H9 (cell line): ENCODE results near the gene NT5C1B. TPM values are rescaled to one million over a fixed set of nuclear protein-coding genes. Genes with fewer than 3 reads are reported as not detected.

Experiments
- DNase-seq: peaks from one replicate; pipeline ENCODE4 v3.0.0-alpha.2; 2017
- H2AFZ ChIP-seq: one replicate; pipeline ENCODE4 v1.6.1; 2013; ENCODE audit warnings: mild to moderate bottlenecking, low read length, control low read depth, moderate library complexity
- H2AK5ac ChIP-seq: 2 replicates; pipeline ENCODE4 v1.6.1; 2013; ENCODE audit warnings: low read length, control low read depth, mixed read lengths; ENCODE audit not compliant: insufficient read length
- H2BK120ac ChIP-seq: one replicate; pipeline ENCODE4 v1.6.1; 2013; ENCODE audit warnings: low read depth, mild to moderate bottlenecking, low read length, control low read depth, inconsistent platforms; ENCODE audit not compliant: poor library complexity, severe bottlenecking
- H2BK12ac ChIP-seq: 2 replicates; pipeline ENCODE4 v1.6.1; 2013; ENCODE audit warnings: low read length, control low read depth, mixed read lengths, low read depth; ENCODE audit not compliant: insufficient read length
- H2BK15ac ChIP-seq: 2 replicates; pipeline ENCODE4 v1.6.1; 2013; ENCODE audit warnings: low read depth, low read length, control low read depth
- H2BK20ac ChIP-seq: one replicate; pipeline ENCODE4 v1.6.1; 2013; ENCODE audit warnings: low read depth, mild to moderate bottlenecking, low read length, control low read depth, inconsistent platforms; ENCODE audit not compliant: poor library complexity, severe bottlenecking
- H2BK5ac ChIP-seq: 2 replicates; pipeline ENCODE4 v1.6.1; 2013; ENCODE audit warnings: low read length, control low read depth, mixed read lengths; ENCODE audit not compliant: insufficient read length
- H3K14ac ChIP-seq: 2 replicates; pipeline ENCODE4 v1.6.1; 2013; ENCODE audit warnings: low read length, control low read depth; ENCODE audit not compliant: insufficient read depth
- H3K18ac ChIP-seq: 2 replicates; pipeline ENCODE4 v1.6.1; 2013; ENCODE audit warnings: low read depth, mild to moderate bottlenecking, mixed read lengths, low read length, control low read depth; ENCODE audit not compliant: insufficient read length
- H3K23ac ChIP-seq: 2 replicates; pipeline ENCODE4 v1.6.1; 2013; ENCODE audit warnings: low read length, control low read depth, mixed read lengths, low read depth; ENCODE audit not compliant: insufficient read length
- H3K23me2 ChIP-seq: 2 replicates; pipeline ENCODE4 v1.6.1; 2013; ENCODE audit warnings: low read depth, mild to moderate bottlenecking, mixed read lengths, low read length, control low read depth; ENCODE audit not compliant: insufficient read length, poor library complexity, severe bottlenecking
- H3K27ac ChIP-seq: 2 replicates; pipeline ENCODE4 v1.5.1; 2013; ENCODE audit warnings: low read length, control low read depth, mixed read lengths, low read depth; ENCODE audit not compliant: insufficient read length
- H3K27me3 ChIP-seq: 2 replicates; pipeline ENCODE4 v1.6.1; 2013; ENCODE audit warnings: low read length, control low read depth, inconsistent platforms; ENCODE audit not compliant: insufficient read depth
- H3K4ac ChIP-seq: 2 replicates; pipeline ENCODE4 v1.6.1; 2013; ENCODE audit warnings: low read depth, mild to moderate bottlenecking, control low read depth, inconsistent platforms, low read length, moderate library complexity
- H3K4me1 ChIP-seq: 2 replicates; pipeline ENCODE4 v1.6.1; 2013; ENCODE audit warnings: low read length, control low read depth, inconsistent platforms; ENCODE audit not compliant: insufficient read depth
- H3K4me2 ChIP-seq: 2 replicates; pipeline ENCODE4 v1.6.1; 2013; ENCODE audit warnings: low read length, control low read depth, mixed read lengths; ENCODE audit not compliant: insufficient read length, insufficient read depth
- H3K56ac ChIP-seq: 2 replicates; pipeline ENCODE4 v1.6.1; 2013; ENCODE audit warnings: low read depth, mild to moderate bottlenecking, mixed read lengths, low read length, control low read depth; ENCODE audit not compliant: insufficient read length
- H3K79me1 ChIP-seq: 2 replicates; pipeline ENCODE4 v1.6.1; 2013; ENCODE audit warnings: low read depth, mild to moderate bottlenecking, moderate library complexity, low read length, control low read depth, inconsistent platforms; ENCODE audit not compliant: insufficient read depth, poor library complexity, severe bottlenecking
- H3K79me2 ChIP-seq: 2 replicates; pipeline ENCODE4 v1.6.1; 2013; ENCODE audit warnings: low read length, control low read depth, inconsistent platforms; ENCODE audit not compliant: insufficient read depth
- H3K9ac ChIP-seq: 2 replicates; pipeline ENCODE4 v1.6.1; 2013; ENCODE audit warnings: low read length, control low read depth, mixed read lengths; ENCODE audit not compliant: insufficient read length; ENCODE audit errors: extremely low read depth
- H3K9me3 ChIP-seq: one replicate; pipeline ENCODE4 v1.6.1; 2013; ENCODE audit warnings: low read depth, low read length, inconsistent platforms; ENCODE audit not compliant: control insufficient read depth
- H3T11ph ChIP-seq: one replicate; pipeline ENCODE4 v1.6.1; 2013; ENCODE audit warnings: mild to moderate bottlenecking, low read length, control low read depth, inconsistent platforms
- H4K20me1 ChIP-seq: one replicate; pipeline ENCODE4 v1.6.1; 2013; ENCODE audit not compliant: control insufficient read depth, insufficient read length, insufficient read depth
- H4K5ac ChIP-seq: 2 replicates; pipeline ENCODE4 v1.6.1; 2013; ENCODE audit warnings: low read depth, mild to moderate bottlenecking, mixed read lengths, low read length, control low read depth; ENCODE audit not compliant: insufficient read length
- H4K8ac ChIP-seq: replicated peaks from 2 replicates; pipeline ENCODE4 v1.6.1; 2013; ENCODE audit warnings: low read length, control low read depth, mixed read lengths, low read depth; ENCODE audit not compliant: insufficient read length
- H4K91ac ChIP-seq: 2 replicates; pipeline ENCODE4 v1.6.1; 2013; ENCODE audit warnings: low read depth, mild to moderate bottlenecking, moderate library complexity, mixed read lengths, low read length, control low read depth; ENCODE audit not compliant: insufficient read length
- H3K27ac Mint-ChIP-seq, 3 experiments: 2 replicates in 2 of 3; 3 replicates in 1 of 3; pipeline ENCODE4 v1.8.0; 2020 to 2021; ENCODE audit warnings: mixed read lengths in 3 of 3, mild to moderate bottlenecking in 1 of 3, moderate library complexity in 1 of 3
- H3K27me3 Mint-ChIP-seq: 2 replicates; pipeline ENCODE4 v1.8.0; 2021; ENCODE audit warnings: low read depth, mild to moderate bottlenecking, moderate library complexity, mixed read lengths
- H3K36me3 Mint-ChIP-seq, 3 experiments: 2 replicates in 2 of 3; 3 replicates in 1 of 3; pipeline ENCODE4 v1.8.0; 2020 to 2021; ENCODE audit warnings: low read depth in 3 of 3, mixed read lengths in 3 of 3; ENCODE audit not compliant: insufficient read depth in 1 of 3
- H3K4me1 Mint-ChIP-seq, 2 experiments: 2 replicates each; pipeline ENCODE4 v1.8.0; 2020; ENCODE audit warnings: mixed read lengths in 2 of 2
- H3K4me3 Mint-ChIP-seq, 2 experiments: 2 replicates in 1 of 2; 3 replicates in 1 of 2; pipeline ENCODE4 v1.8.0; 2020 to 2021; ENCODE audit warnings: mild to moderate bottlenecking in 2 of 2, mixed read lengths in 2 of 2, moderate library complexity in 1 of 2
- H3K9me3 Mint-ChIP-seq, 2 experiments: 2 replicates in 1 of 2; 3 replicates in 1 of 2; pipeline ENCODE4 v1.8.0; 2020; ENCODE audit warnings: mild to moderate bottlenecking in 2 of 2, mixed read lengths in 2 of 2, moderate library complexity in 1 of 2
- WGBS: extraction: QIAGEN DNeasy Blood & Tissue Kit; methylation state at CpG from one replicate; pipeline ENCODE4 v1.1.7; 2013; ENCODE audit warnings: missing lambda C conversion rate, low lambda C conversion rate, mixed read lengths; ENCODE audit not compliant: insufficient read length; ENCODE audit errors: extremely low coverage; 5-methylcytosine and 5-hydroxymethylcytosine counted together
- total RNA-seq: library from RNA; stranded (reverse); gene quantifications from 2 replicates; pipeline ENCODE4 v1.2.1, GENCODE V29; 2021
- TF ChIP-seq, protein P1 (sequence below): fragments of 200-600 bp; sonication (generic); conservative IDR thresholded peaks from 3 replicates; pipeline ENCODE4 v1.8.0; 2021; ENCODE audit warnings: antibody characterized with exemption, mild to moderate bottlenecking

NT5C1B gene
- total RNA-seq, 1 experiment from 2014 or later: not detected

DNA sequence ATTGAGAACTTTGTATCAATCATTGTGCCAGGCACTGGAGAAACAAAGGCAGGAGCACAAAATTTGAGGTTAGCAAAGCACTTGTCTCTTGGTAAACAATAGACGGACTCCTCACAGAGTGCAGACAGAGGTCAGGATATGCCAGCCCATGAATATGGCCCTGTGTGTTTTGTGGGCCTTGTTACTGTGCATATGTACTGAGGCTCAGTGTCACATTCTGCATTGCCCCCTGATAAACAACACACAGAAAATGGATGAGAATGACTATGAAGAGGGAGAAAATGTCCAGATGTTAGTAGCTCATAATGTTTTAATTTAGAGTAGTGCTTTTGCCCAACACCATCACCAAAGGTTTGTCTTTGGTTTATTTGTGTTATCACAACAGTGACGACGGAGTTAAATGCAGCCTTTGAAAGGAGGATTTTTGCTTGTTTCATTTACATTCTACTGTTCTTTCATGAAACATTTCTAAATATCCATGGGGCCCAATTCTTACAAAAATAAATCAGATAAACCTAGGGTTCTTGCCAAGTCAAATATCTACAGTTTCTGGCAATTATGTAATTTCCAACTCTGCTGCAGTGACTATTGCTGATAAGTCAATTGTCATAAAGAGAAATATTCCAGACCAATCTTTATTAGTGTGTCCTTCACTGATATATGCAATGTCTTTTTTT lies 14.6 kb upstream of the NT5C1B start:
- Histone ChIP-seq H3K9ac (no peak overlapping the region), H3K79me2 (no peaks in the 10 kb centered on the region), H2AFZ (no peak overlapping the region), H4K91ac (no peak overlapping the region), H3T11ph (no peak overlapping the region), H2BK12ac (no peak overlapping the region), H3K27ac (no peak overlapping the region), H3K23me2 (no peaks in the 10 kb centered on the region), H3K4me1 (0 out of 2 replicates have a peak, but pooled peaks cover 2% of the 10 kb centered on the region), H3K79me1 (no peaks in the 10 kb centered on the region), H2AK5ac (no peak overlapping the region), H3K9me3 (no peaks in the 10 kb centered on the region), H4K20me1 (no peaks in the 10 kb centered on the region), H2BK15ac (no peak overlapping the region), H3K4me2 (no peak overlapping the region), H4K8ac (no peak overlapping the region), H3K18ac (no peak overlapping the region), H2BK20ac (no peak overlapping the region), H3K14ac (no peak overlapping the region), H3K23ac (no peak overlapping the region), H3K4ac (no peak overlapping the region), H4K5ac (no peak overlapping the region), H3K56ac (no peak overlapping the region), H2BK120ac (no peak overlapping the region), H2BK5ac (no peak overlapping the region), H3K27me3 (no peaks in the 10 kb centered on the region)
- no peaks in the 10 kb centered on the region for H3K36me3 Mint-ChIP-seq
- WGBS: no CpG with 5 or more reads among the region's 3 CpGs
- H3K4me3 Mint-ChIP-seq: no peak overlapping the region
- no peak overlapping the region; a peak in 1 of 7 replicates for H3K27ac Mint-ChIP-seq
- H3K9me3 Mint-ChIP-seq: no peaks in the 10 kb centered on the region; a peak in 1 of 5 replicates
- TF ChIP-seq, protein P1, sequence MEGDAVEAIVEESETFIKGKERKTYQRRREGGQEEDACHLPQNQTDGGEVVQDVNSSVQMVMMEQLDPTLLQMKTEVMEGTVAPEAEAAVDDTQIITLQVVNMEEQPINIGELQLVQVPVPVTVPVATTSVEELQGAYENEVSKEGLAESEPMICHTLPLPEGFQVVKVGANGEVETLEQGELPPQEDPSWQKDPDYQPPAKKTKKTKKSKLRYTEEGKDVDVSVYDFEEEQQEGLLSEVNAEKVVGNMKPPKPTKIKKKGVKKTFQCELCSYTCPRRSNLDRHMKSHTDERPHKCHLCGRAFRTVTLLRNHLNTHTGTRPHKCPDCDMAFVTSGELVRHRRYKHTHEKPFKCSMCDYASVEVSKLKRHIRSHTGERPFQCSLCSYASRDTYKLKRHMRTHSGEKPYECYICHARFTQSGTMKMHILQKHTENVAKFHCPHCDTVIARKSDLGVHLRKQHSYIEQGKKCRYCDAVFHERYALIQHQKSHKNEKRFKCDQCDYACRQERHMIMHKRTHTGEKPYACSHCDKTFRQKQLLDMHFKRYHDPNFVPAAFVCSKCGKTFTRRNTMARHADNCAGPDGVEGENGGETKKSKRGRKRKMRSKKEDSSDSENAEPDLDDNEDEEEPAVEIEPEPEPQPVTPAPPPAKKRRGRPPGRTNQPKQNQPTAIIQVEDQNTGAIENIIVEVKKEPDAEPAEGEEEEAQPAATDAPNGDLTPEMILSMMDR: no peak
- H3K4me1 Mint-ChIP-seq: peaks cover 0 to 2% of the 10 kb centered on the region in 2 experiments; a peak in 2 of 4 replicates
- DNase-seq: no peak
- no peaks in the 10 kb centered on the region for H3K27me3 Mint-ChIP-seq
